IMR-90 (cell line): Measurements from ENCODE around the gene IGF2R. TPM values are rescaled to one million over a fixed set of nuclear protein-coding genes. Genes with fewer than 3 reads are reported as not detected.

Experiments used
- ATAC-seq: fragments of 200-7000 bp; cut with Tn5 transposase; 2 replicates; pipeline ENCODE4 v1.9.1; 2020; ENCODE audit warnings: low read depth, mild to moderate bottlenecking, moderate library complexity
- BruUV-seq: library from RNA; stranded (reverse); fragments of 400-500 nt; replicated peaks from 2 replicates; lab custom pipeline; 2021; lab: Mats Ljungman, UMichigan
- CTCF ChIA-PET: fragments of 300-600 bp; formaldehyde crosslinking; extraction: SDS; loops from one replicate; lab custom pipeline; 2021; ENCODE audit warnings: antibody characterized with exemption; lab: Yijun Ruan, JAX
- POLR2A ChIA-PET: fragments of 300-600 bp; sonication (Branson Sonifier 250); formaldehyde crosslinking; loops from one replicate; lab custom pipeline; 2022; ENCODE audit warnings: antibody characterized with exemption; ENCODE audit not compliant: unreplicated experiment; lab: Charles Lee
- DNase-seq: peaks from one replicate; pipeline ENCODE4 v3.0.0; 2013
- H2AFZ ChIP-seq: replicated peaks from 2 replicates; pipeline ENCODE3; 2013; ENCODE audit warnings: low read length, mild to moderate bottlenecking; ENCODE audit not compliant: poor library complexity
- H2AK5ac ChIP-seq: 2 replicates; pipeline ENCODE4 v1.6.1; 2013; ENCODE audit warnings: low read depth, low read length, inconsistent platforms
- H2AK9ac ChIP-seq: replicated peaks from 2 replicates; pipeline ENCODE3; 2013; ENCODE audit warnings: mild to moderate bottlenecking, low read depth, low read length, moderate library complexity; ENCODE audit not compliant: poor library complexity
- H2BK120ac ChIP-seq: 2 replicates; pipeline ENCODE4 v1.6.1; 2013; ENCODE audit warnings: low read depth, low read length, inconsistent platforms
- H2BK15ac ChIP-seq: 3 replicates; pipeline ENCODE4 v1.6.1; 2013; ENCODE audit warnings: low read depth, low read length, inconsistent platforms
- H2BK20ac ChIP-seq: 2 replicates; pipeline ENCODE4 v1.6.1; 2013; ENCODE audit warnings: low read depth, mild to moderate bottlenecking, inconsistent platforms, low read length, moderate library complexity
- H2BK5ac ChIP-seq: 2 replicates; pipeline ENCODE4 v1.6.1; 2013; ENCODE audit warnings: mild to moderate bottlenecking, low read depth, low read length, inconsistent platforms; ENCODE audit not compliant: poor library complexity, severe bottlenecking
- H3K14ac ChIP-seq: replicated peaks from 2 replicates; pipeline ENCODE4 v1.6.1; 2013; ENCODE audit warnings: low read depth, low read length, inconsistent platforms
- H3K18ac ChIP-seq: 2 replicates; pipeline ENCODE4 v1.6.1; 2013; ENCODE audit warnings: low read depth, low read length, control low read depth
- H3K23ac ChIP-seq: 2 replicates; pipeline ENCODE4 v1.6.1; 2013; ENCODE audit warnings: low read depth, low read length, inconsistent platforms
- H3K27ac ChIP-seq: 2 replicates; pipeline ENCODE4 v1.5.1; 2013; ENCODE audit warnings: mild to moderate bottlenecking, control low read depth, low read length; ENCODE audit not compliant: insufficient read depth
- H3K27me3 ChIP-seq: 2 replicates; pipeline ENCODE4 v1.6.1; 2013; ENCODE audit warnings: low read length; ENCODE audit not compliant: control insufficient read depth, insufficient read depth
- H3K36me3 ChIP-seq: 2 replicates; pipeline ENCODE4 v1.6.1; 2013; ENCODE audit warnings: low read length, mixed read lengths; ENCODE audit not compliant: control insufficient read depth, insufficient read depth
- H3K4ac ChIP-seq: 2 replicates; pipeline ENCODE4 v1.6.1; 2013; ENCODE audit warnings: low read depth, low read length, inconsistent platforms
- H3K4me1 ChIP-seq: 2 replicates; pipeline ENCODE4 v1.6.1; 2013; ENCODE audit warnings: low read length, mixed read lengths; ENCODE audit not compliant: control insufficient read depth, insufficient read depth
- H3K4me2 ChIP-seq: 2 replicates; pipeline ENCODE4 v1.6.1; 2013; ENCODE audit warnings: low read depth, mild to moderate bottlenecking, control low read depth, low read length, moderate library complexity
- H3K4me3 ChIP-seq: 2 replicates; pipeline ENCODE4 v1.5.1; 2013; ENCODE audit warnings: low read depth, mild to moderate bottlenecking, control low read depth, low read length, moderate library complexity; ENCODE audit not compliant: insufficient read depth
- H3K56ac ChIP-seq: 2 replicates; pipeline ENCODE4 v1.6.1; 2013; ENCODE audit warnings: low read length, inconsistent platforms; ENCODE audit not compliant: insufficient read depth; ENCODE audit errors: extremely low read depth
- H3K79me1 ChIP-seq, 2 experiments: 2 replicates each; pipeline ENCODE4 v1.6.1; 2013; ENCODE audit warnings: low read length in 2 of 2, inconsistent platforms in 1 of 2, low read depth in 1 of 2
- H3K9ac ChIP-seq: 2 replicates; pipeline ENCODE4 v1.6.1; 2013; ENCODE audit warnings: low read depth, low read length, control low read depth
- H3K9me1 ChIP-seq: 2 replicates; pipeline ENCODE4 v1.6.1; 2013; ENCODE audit warnings: low read length, inconsistent platforms; ENCODE audit not compliant: insufficient read depth
- H3K9me3 ChIP-seq: 2 replicates; pipeline ENCODE4 v1.6.1; 2013; ENCODE audit warnings: low read length; ENCODE audit not compliant: control insufficient read depth, insufficient read depth
- H4K20me1 ChIP-seq: 2 replicates; pipeline ENCODE4 v1.6.1; 2013; ENCODE audit warnings: low read length, inconsistent platforms; ENCODE audit not compliant: insufficient read depth
- H4K5ac ChIP-seq: 2 replicates; pipeline ENCODE4 v1.6.1; 2013; ENCODE audit warnings: mild to moderate bottlenecking, low read depth, low read length, control low read depth
- H4K8ac ChIP-seq, 2 experiments: 2 replicates each; pipeline ENCODE4 v1.6.1; 2013; ENCODE audit warnings: low read depth in 2 of 2, low read length in 2 of 2, control low read depth in 1 of 2, inconsistent platforms in 1 of 2
- H4K91ac ChIP-seq: 2 replicates; pipeline ENCODE4 v1.6.1; 2013; ENCODE audit warnings: low read depth, low read length, inconsistent platforms; ENCODE audit not compliant: insufficient read depth
- MAZ ChIP-seq: IDR thresholded peaks from 2 replicates; pipeline ENCODE4 v1.6.1; 2012; ENCODE audit warnings: low read depth, mild to moderate bottlenecking, low read length, improper control_type of control experiment, moderate library complexity, borderline replicate concordance
- POLR2A ChIP-seq: IDR thresholded peaks from 2 replicates; pipeline ENCODE4 v1.6.1; 2012; ENCODE audit warnings: mild to moderate bottlenecking, low read depth, low read length
- RFX5 ChIP-seq: IDR thresholded peaks from 2 replicates; pipeline ENCODE4 v1.8.0; 2012; ENCODE audit warnings: low read depth, mild to moderate bottlenecking, low read length, moderate library complexity
- WGBS, 2 experiments: methylation state at CpG; one replicate each; pipeline versions ENCODE4 v1.1.5 to v1.1.7; 2013; ENCODE audit warnings: missing lambda C conversion rate in 2 of 2; ENCODE audit not compliant: insufficient read length in 1 of 2; ENCODE audit errors: extremely low coverage in 2 of 2; 5-methylcytosine and 5-hydroxymethylcytosine counted together
- dilution Hi-C: fragments of 300-500 bp; cut with HindIII; formaldehyde crosslinking; loops from one replicate; pipeline ENCODE4 v1.14.3; 2018; ENCODE audit warnings: low sequenced_read_pairs; ENCODE audit not compliant: unreplicated experiment
- in situ Hi-C: fragments of 300-500 bp; cut with MboI; formaldehyde crosslinking; loops from 3 replicates; pipeline ENCODE4 v1.14.3; 2019; ENCODE audit warnings: low sequenced_read_pairs, inconsistent platforms, mixed read lengths
- intact Hi-C: fragments of 100-400 bp; cut with micrococcal nuclease; formaldehyde crosslinking; loops from 2 replicates; pipeline ENCODE4 v1.10.0; 2022
- polyA plus RNA-seq, 3 experiments: library from polyadenylated mRNA; depleted of rRNA; stranded (reverse); fragments of >200 nt; gene quantifications; 2 replicates each; pipeline ENCODE4 v1.2.3, GENCODE V29; 2012; ENCODE audit warnings: low replicate concordance in 1 of 3
- total RNA-seq: library from RNA; depleted of rRNA; stranded (reverse); fragments of >200 nt; gene quantifications from 2 replicates; pipeline ENCODE4 v1.2.3, GENCODE V29; 2012

Gene IGF2R
- total and polyA plus RNA-seq, 2 of the 4 experiments (the other 2 are of a cell fraction) = 33.2 to 41.4 TPM

GRCh38 chr6:160063771-160064413, 95.0 kb downstream of the IGF2R start:
- ATAC-seq (no peak), DNase-seq (no peak)
- H3K14ac ChIP-seq = no peak overlapping the region
- H2BK15ac ChIP-seq = no peak overlapping the region
- H3K79me1 ChIP-seq = no peaks in the 10 kb centered on the region; a peak in 1 of 4 replicates
- H3K27ac ChIP-seq = no peak overlapping the region
- no peak overlapping the region for H2BK5ac ChIP-seq
- dilution Hi-C loops = no loop called here
- H4K20me1 ChIP-seq = no peaks in the 10 kb centered on the region
- H3K23ac ChIP-seq = no peak overlapping the region
- H3K9me3 ChIP-seq = no peaks in the 10 kb centered on the region
- intact Hi-C loops = no loop called here
- no peak overlapping the region for H2AFZ ChIP-seq
- CTCF ChIA-PET = interaction anchor here (1.3 kb wide), 1 partner anchor 25 kb away, joined by 3 read pairs; no protein-coding TSS in a partner anchor
- H4K8ac ChIP-seq = no peak overlapping the region
- 0 out of 2 replicates have a peak, but pooled peaks cover 4% of the 10 kb centered on the region for H3K9me1 ChIP-seq
- H2BK20ac ChIP-seq = no peak overlapping the region
- no peak for TF ChIP-seq RFX5
- TF ChIP-seq POLR2A = no peak
- no peak for TF ChIP-seq MAZ
- H3K9ac ChIP-seq = no peak overlapping the region
- H2AK9ac ChIP-seq = no peak overlapping the region
- no TSS peak for BruUV-seq
- H3K56ac ChIP-seq = no peak overlapping the region
- H3K4me3 ChIP-seq = no peak overlapping the region
- in situ Hi-C loops = no loop called here
- POLR2A ChIA-PET = no interaction called here
- 95% methylated on average over 2 of the region's 8 CpGs; no CpG with 5 or more reads in 1 of the 2 experiments for WGBS, 2 experiments
- H3K4ac ChIP-seq = no peak overlapping the region
- peaks cover 68% of the 10 kb centered on the region for H3K36me3 ChIP-seq
- H2BK120ac ChIP-seq = no peak overlapping the region
- no peak overlapping the region for H2AK5ac ChIP-seq
- H4K91ac ChIP-seq = no peak overlapping the region
- H3K4me1 ChIP-seq = no peaks in the 10 kb centered on the region
- H4K5ac ChIP-seq = no peak overlapping the region
- H3K4me2 ChIP-seq = no peak overlapping the region
- no peaks in the 10 kb centered on the region for H3K27me3 ChIP-seq
- H3K18ac ChIP-seq = no peak overlapping the region
